Nephron (organoid): Measurements from ENCODE around the gene PROX1.

ENCODE experiments used
- H3K27ac Mint-ChIP-seq, 3 experiments: 2 replicates each; pipeline ENCODE4 v1.8.0; 2020; ENCODE audit warnings: mixed read lengths in 3 of 3, mild to moderate bottlenecking in 2 of 3, moderate library complexity in 1 of 3
- H3K27me3 Mint-ChIP-seq: 2 replicates; pipeline ENCODE4 v1.8.0; 2021; ENCODE audit warnings: low read depth, mild to moderate bottlenecking, moderate library complexity, mixed read lengths
- H3K36me3 Mint-ChIP-seq: 2 replicates; pipeline ENCODE4 v1.8.0; 2020; ENCODE audit warnings: low read depth, mixed read lengths
- H3K4me1 Mint-ChIP-seq: 2 replicates; pipeline ENCODE4 v1.8.0; 2020; ENCODE audit warnings: mixed read lengths
- H3K4me3 Mint-ChIP-seq, 3 experiments: 2 replicates each; pipeline ENCODE4 v1.8.0; 2020; ENCODE audit warnings: mild to moderate bottlenecking in 3 of 3, mixed read lengths in 3 of 3, moderate library complexity in 2 of 3
- H3K9me3 Mint-ChIP-seq: 2 replicates; pipeline ENCODE4 v1.8.0; 2020; ENCODE audit warnings: mixed read lengths
- CTCF ChIP-seq, 3 experiments: fragments of 200-600 bp; sonication (generic); IDR thresholded peaks; one replicate each; pipeline ENCODE4 v1.5.0; 2021; ENCODE audit warnings: antibody characterized with exemption in 3 of 3; ENCODE audit not compliant: unreplicated experiment in 3 of 3

PROX1 gene

GRCh38 chr1:214022229-214022791, 34.5 kb downstream of the PROX1 start:
- H3K4me1 Mint-ChIP-seq, result peaks cover 39% of the 10 kb centered on the region
- no peak overlapping the region for H3K27ac Mint-ChIP-seq
- H3K27me3 Mint-ChIP-seq, result peaks cover 2% of the 10 kb centered on the region
- TF ChIP-seq CTCF (IDR thresholded peaks at IDR 0.05; ENCODE audit: unreplicated experiment in 3 of 3), result no peak
- H3K9me3 Mint-ChIP-seq, result no peaks in the 10 kb centered on the region
- no peak overlapping the region for H3K4me3 Mint-ChIP-seq
- H3K36me3 Mint-ChIP-seq, result no peaks in the 10 kb centered on the region

- TF ChIP-seq CTCF (IDR thresholded peaks at IDR 0.05; ENCODE audit: unreplicated experiment in 3 of 3), result no peak
- Mint-ChIP-seq H3K9me3 (no peaks in the 10 kb centered on the region), H3K36me3 (no peaks in the 10 kb centered on the region), H3K27ac (no peak overlapping the region), H3K4me3 (no peak overlapping the region), H3K4me1 (peaks cover 36% of the 10 kb centered on the region), H3K27me3 (peaks cover 4% of the 10 kb centered on the region)
Measured at GRCh38 chr1:214022810-214023425, 35.1 kb downstream of the PROX1 start.

- Mint-ChIP-seq H3K4me3 (no peak overlapping the region), H3K36me3 (peaks cover 3% of the 10 kb centered on the region), H3K9me3 (no peaks in the 10 kb centered on the region), H3K27me3 (peaks cover 4% of the 10 kb centered on the region), H3K27ac (no peak overlapping the region), H3K4me1 (peaks cover 50% of the 10 kb centered on the region)
- no peak for TF ChIP-seq CTCF (IDR thresholded peaks at IDR 0.05; ENCODE audit: unreplicated experiment in 3 of 3)
Measured at GRCh38 chr1:214026985-214027384, 39.2 kb downstream of the PROX1 start.

GRCh38 chr1:214027498-214027897, 39.7 kb downstream of the PROX1 start:
- no peak overlapping the region for H3K4me3 Mint-ChIP-seq
- peaks cover 4% of the 10 kb centered on the region for H3K27me3 Mint-ChIP-seq
- peaks cover 52% of the 10 kb centered on the region for H3K4me1 Mint-ChIP-seq
- no peaks in the 10 kb centered on the region for H3K9me3 Mint-ChIP-seq
- H3K36me3 Mint-ChIP-seq, result peaks cover 3% of the 10 kb centered on the region
- no peak overlapping the region for H3K27ac Mint-ChIP-seq
- TF ChIP-seq CTCF (IDR thresholded peaks at IDR 0.05; ENCODE audit: unreplicated experiment in 3 of 3), result no peak

GRCh38 chr1:214028095-214028494, 40.3 kb downstream of the PROX1 start:
- Mint-ChIP-seq H3K27me3 (peaks cover 4% of the 10 kb centered on the region), H3K4me1 (peaks cover 52% of the 10 kb centered on the region), H3K36me3 (peaks cover 3% of the 10 kb centered on the region), H3K9me3 (no peaks in the 10 kb centered on the region), H3K4me3 (no peak overlapping the region), H3K27ac (peak overlapping the region in 1 of 3 experiments; percentile 20)
- no peak for TF ChIP-seq CTCF (IDR thresholded peaks at IDR 0.05; ENCODE audit: unreplicated experiment in 3 of 3)
